Activated T-helper 9 cell treated with anti-CD3 and anti-CD28 coated beads, Interleukin-2, amount 50 U/mL, for 16 hours (primary cell): Measurements from ENCODE around the gene ABI3BP.

Experiments used
- DNase-seq: peaks from one replicate; pipeline ENCODE4 v3.0.0-alpha.2; 2020; ENCODE audit warnings: low read depth

Gene ABI3BP

DNA sequence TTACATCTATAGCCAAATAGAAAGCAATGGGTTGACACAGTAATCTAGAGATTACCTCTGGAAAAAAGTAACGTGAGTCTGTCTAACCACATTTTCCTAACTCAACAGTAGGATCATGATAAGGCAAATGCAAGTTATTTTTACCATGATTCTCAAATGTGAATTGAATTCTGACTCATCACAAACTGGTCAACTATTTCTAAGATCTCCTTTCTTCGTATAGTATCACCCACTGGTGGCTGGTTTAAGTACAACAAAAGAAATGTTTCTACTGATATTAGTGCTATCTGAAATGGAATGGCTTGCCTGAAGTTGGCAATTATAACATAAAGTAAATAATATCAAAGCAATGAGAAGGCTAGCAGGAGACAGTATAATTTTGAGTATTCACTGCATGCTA is 102.2 kb downstream of the ABI3BP start:
- no peak for DNase-seq

DNA sequence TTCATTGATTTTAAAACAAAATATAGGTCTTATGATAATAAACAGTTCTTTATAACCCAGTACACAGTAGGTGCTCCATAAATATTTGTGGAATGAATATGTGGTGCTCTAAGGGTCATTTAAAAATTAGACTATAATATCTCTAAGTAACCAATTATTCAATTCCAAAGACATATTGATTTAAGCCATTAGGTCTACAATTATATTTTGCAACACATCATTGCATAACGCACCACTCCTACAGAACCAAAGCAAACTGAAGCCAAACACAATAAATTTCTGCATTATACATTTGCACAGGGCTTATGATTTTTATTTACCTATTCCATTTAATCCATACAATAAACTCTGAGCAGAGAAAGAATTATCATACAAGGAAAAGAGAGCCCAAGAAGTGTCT is 104.3 kb downstream of the ABI3BP start:
- DNase-seq = no peak

DNA sequence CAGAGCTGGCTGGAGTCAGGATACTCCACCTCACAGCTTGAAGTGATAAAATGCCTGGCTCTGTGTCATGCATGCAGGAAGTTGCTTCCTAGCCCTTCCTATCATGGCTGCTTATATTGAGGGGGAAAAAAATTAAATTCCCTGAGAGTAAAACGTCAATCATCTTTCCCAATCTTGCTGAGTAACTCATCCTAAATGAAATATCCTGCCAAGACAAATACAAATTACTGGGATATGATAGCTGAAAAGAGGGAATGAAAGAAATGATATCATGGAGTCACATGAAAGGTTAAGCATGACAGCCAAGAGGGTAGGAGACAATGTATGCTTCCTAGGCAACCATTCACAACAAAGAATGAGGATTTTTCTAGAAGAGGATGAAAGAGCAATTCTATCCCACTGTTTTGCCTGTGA is 110.6 kb downstream of the ABI3BP start:
- no peak for DNase-seq

DNA sequence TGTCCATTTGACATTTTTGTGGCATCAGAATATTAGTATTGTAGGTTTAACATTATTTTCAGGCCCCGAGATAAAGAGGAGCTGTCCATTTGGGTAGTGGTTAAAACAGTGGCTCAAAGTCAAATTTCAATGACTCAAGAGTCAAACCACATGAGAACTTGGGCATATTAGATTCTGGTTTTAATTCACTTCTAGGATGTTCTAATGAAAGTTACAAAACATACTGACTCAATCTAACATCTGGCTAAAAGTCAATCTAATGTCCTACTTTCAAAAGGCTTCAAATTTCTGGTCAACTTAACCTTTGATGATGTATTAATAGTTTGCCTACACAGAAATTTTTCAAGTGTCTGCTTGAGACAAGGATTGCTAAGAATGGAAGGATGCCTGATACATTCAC is 112.4 kb downstream of the ABI3BP start:
- DNase-seq = no peak

DNA sequence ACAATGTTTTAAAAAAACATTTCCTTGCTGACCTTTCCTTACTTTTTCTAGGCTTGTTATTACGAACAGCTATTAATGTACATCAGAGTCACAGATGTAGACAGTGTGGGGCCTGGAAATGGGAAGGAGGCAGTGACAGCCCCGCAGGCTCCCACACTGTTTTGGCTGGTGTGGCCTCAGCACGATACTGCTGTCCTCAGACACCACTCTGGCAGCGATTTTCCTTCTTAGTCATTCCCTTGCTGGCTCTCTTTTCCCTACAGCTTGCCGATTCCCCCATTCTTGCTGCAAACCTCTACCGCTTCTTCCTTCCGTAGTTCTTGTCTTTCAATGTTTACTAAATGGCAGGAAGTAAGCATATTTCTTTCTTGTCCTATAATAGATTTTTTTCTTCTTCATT is 113.1 kb downstream of the ABI3BP start:
- DNase-seq = no peak

DNA sequence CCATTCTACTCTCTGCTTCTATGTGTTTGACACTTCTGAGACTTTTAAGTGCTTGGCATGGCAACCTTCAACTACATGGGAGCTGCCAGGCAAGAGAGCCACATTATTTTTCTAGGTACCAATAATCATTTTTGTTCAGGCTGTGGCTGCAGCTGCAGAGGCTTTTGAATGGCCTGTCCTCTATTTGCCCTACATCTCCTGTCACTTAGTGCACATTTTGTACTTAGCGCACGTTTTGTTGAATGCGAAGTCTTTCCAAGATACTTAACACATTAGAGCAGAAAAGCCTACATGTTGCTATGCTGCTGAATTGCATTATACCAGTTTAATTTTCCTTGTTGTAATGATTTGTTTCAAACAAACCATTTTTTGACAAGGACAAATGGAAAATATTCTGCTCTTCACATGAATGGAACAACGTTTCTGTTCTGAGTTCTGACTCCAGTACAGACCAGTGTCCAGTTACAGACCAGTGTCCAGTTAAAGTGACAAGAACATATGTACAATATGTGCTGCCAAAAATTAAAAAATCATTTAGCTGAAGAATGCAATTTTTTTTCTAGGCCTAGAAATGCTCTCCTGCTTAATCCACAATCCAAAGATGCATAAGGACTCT is 113.9 kb downstream of the ABI3BP start:
- DNase-seq = no peak

DNA sequence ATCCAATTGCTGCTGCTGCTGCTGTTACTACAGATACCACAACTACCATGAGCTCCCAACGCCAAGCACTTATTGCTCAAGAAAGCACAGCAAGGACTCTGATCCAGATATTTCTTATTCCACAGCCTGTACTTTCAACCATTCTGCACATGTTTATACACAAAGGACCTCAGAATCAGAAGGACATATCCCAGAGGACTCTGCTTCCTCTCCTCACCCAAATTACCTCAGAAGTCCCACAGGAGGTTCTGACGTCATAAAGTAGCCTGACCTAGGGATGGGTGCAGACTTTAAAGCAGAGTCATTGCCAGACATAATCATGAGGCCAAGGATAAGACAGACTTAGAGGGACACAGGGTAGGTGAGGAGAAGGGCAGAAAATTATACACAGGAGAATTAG is 115.9 kb downstream of the ABI3BP start:
- DNase-seq = no peak

DNA sequence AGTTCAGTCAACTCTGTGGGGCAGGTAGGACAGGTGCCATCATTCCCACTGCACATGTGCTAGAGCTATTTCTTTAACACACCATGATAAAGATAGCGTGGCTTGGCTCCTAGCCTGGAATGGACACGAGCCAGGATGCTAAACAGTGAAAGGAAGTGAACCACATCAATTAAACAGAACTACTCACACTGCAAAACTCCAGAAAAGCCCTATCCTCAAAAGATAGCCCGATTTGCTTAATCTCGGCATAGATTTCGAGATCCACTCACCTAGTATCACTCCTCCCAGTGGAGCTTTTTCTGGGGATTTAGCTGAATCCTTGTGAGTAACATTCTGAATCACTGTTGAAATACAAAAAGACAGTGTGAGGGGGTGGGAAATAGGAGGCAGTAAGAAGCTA is 118.0 kb downstream of the ABI3BP start:
- no peak for DNase-seq

DNA sequence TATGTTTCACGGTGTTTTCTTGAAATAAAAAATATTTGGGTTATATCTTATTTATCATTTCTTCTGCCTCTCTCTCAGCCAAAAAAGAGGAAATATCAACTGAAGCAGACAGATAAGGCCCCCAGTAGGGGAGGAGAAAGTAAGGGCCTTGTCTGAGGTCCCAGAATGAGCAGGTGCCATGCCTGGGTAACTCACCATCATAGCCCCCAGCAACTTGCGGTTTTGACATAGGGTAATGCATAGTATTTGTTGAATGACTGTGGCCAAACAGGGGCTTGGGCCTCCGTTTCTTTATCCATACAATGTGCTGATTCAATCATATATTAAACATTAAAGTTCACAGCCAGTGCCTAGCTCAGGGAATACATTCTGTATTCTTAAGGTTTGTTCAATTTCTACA is 119.6 kb downstream of the ABI3BP start:
- DNase-seq = no peak

DNA sequence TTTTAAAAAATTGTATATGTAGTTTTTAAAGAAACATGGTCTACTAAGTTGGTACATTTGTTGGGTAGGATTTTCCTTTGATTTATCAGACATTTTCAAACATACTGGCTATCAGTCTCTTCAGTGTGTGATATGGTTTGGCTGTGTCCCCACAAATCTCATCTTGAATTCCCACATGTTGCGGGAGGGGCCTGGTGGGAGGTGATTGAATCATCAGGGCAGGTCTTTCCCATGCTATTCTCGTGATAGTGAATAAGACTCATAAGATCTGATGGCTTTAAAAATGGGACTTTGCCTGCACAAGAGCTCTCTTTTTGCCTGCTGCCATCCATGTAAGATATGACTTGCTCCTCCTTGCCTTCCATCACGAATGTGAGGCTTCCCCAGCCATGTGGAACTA is 121.9 kb downstream of the ABI3BP start:
- no peak for DNase-seq

DNA sequence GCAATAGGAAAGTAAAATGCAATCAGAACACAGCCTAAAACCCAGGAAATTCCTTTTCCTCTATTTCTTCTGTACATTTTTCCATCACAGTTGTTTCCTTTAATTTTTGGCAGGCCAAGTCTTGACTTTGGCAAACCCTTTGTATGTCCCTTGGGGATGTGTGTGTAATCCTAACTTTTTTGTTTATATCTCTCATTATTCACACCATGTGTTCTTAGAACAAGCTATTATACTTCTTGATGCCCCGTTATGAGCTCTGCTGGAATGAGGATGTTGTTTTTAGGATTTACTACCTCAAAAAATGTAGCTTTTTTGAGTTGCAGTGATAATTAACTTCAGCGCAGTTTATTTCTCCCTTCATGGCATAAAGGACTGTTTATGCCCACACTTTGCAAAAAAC is 123.4 kb downstream of the ABI3BP start:
- no peak for DNase-seq

DNA sequence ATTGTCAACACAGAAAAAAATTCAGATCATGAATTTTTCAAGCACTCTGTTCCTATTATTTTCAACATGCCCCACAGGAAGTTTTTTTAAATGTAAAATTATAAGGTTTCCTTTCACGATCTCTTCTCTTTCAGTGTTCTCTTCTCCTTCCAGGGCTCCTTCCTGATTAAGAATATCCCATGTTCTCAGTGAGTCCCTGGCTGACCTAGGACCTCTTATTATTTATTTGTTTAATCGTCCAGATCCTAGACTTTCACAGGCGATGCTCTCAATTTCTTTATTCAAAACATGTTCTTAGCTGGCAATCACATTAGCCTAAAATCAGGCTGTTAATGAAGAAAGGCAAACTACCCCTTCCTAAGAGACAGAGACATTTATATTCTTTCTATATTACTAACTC is 124.3 kb downstream of the ABI3BP start:
- no peak for DNase-seq

DNA sequence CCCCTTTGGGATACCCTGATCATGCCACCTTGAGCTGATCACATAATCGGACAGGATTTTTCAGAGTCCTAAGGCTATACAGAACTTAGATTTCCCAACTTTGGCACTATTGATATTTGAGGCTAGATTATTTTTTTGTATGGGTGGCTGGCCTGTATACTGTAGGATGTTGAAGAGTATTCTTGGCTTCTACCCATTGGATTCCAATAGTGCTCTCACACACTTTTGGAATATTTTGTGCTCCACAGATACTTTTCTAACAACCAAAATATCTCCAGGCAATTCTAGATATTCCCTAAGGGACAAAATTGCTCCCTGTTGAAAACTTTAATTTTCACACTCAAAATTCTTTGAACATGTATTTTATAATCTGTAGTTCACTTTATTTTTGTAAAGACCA is 125.1 kb downstream of the ABI3BP start:
- no peak for DNase-seq

DNA sequence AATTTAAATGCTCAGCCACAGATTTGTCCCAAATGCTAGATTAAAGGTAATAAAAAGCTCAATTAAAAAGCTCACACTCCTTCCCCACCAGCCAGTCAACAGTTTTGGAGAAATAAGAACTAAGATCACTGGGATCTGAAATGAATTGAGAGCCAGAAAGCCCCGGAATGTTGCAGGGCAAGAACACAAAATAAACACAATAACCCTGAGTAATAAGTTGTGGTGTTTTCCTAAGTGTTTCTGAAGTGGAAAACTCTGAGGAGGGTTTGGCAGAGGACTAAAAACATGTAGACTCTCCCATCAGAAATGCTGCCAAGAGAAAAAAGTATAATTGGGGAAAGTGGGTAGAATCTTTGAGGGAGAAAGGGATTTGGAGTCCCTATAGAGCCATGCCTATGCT is 127.8 kb downstream of the ABI3BP start:
- DNase-seq = no peak

DNA sequence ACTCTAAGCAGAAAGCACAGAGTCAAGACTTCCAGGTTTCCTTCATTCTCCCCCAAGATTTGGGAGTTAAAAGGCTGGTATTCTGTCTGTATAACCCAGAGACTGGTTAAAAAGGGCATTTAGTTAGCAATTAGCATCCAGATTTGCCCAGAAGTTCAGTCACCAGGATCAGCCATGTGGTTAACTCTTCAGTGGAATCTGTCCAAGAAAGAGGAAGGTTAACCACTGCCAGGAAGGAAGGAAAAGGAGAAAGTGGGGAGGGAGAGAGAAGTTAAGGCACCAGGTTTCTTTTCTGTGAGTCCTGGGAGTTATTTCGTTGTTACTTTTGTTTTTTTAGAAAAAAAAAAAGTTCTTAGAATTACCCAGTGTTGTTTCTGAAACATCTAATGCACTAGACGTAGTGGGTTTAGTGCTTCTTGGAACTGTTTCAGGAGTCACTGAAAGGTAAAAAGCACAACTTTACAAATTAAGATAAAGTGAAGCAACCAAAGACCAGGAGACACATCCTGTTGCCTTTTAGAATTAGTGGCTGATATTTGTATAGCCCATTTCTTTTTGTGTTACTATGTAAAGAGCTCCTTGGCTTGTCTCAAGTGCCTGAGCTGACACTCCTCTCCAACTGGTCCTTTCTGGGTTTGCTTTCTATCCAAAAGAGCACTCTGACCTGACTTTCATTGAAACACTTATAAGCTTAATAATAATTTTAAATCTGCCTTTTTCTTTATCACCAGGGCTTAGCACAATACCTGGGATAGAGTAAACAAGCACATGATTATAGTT is 128.6 kb downstream of the ABI3BP start:
- DNase-seq = no peak

DNA sequence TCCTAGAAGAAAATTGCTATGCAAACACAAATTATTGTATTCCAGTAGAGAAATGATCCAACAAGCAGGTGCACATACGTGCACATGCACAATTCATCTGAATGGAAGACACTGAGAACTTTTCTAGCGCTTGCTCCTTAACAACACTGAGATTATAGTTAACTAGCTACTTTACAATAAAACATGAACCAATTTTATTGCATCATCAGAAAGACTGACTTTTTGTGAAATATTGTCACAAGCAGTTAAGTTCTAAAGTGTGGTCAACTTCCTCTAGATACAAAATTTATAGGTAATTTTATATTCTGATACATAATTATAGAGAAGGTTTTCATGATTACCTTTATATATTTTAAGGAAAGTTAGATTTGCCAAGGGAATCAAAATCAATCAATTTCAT is 135.4 kb downstream of the ABI3BP start:
- no peak for DNase-seq

DNA sequence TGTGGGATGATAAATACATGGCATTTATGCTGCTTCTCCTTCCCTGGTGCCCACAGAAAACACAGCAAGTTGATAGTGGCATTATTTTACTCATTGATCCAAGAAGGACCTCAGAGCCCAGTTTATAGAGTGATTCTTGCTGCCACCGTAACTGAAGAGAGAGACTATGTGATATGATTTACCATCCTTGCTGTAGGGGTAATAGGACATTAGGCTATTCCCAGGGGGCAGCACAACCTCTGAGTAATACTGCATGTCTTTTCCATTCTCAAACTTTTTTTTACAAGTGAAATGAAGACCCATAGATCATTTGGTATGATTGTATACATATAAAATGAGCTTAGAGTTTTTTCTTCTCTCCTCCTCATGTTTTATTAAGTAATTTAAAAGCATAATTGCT is 136.4 kb downstream of the ABI3BP start:
- DNase-seq = no peak

DNA sequence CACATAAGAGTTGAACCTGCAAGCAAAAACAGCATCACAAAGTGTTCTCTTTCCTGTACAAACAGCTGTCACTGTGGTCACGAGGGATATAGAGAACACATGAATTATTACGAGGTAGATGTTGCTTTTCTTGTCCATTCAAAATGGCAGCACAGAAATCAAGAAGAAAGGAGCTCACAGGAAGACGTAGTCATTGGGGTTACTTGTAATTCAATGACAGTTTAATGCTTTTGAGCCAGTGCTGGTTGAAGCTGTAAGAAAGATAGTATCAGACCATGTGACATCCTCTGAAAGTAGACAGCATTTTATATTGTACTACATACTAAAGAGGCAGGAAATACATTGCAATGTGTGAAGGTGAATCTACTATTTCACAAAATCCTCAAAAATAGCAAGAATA is 140.4 kb downstream of the ABI3BP start:
- DNase-seq = no peak

DNA sequence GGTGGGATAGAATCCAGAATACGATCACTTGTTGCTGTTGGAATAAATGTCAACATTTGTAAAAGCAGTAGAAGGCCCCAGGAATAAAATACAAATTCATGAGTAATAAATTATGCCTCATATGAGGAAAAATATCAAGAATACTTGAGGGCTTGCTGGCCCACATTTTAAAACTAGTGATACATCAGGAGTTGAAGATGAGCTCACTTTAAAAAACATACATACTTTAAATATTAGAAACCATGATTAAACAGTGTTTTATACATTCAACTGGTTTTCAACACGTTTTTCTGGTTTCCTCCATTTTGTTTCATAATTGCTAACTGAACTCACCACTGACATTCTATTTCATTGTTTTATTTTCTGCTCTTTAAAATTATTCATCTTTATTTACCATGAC is 142.5 kb downstream of the ABI3BP start:
- DNase-seq = no peak

DNA sequence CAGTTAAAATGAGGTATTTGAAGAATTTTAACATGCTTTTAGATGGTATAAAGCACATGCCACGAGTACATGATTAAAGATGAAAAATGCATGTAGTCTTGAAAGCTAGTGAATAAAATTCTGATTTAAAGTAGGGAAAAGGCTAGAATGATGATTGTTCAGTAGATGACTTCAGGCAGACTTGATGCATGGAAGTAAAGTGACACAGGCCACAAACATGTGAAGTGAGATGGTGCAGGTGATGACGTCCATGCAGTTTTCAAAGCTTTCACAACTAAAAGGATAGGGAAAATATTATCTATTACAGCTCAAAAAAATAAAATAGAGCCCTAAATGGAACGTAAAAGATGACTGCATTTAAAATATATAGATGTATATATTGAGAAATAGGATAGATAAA is 143.1 kb downstream of the ABI3BP start:
- DNase-seq = no peak

DNA sequence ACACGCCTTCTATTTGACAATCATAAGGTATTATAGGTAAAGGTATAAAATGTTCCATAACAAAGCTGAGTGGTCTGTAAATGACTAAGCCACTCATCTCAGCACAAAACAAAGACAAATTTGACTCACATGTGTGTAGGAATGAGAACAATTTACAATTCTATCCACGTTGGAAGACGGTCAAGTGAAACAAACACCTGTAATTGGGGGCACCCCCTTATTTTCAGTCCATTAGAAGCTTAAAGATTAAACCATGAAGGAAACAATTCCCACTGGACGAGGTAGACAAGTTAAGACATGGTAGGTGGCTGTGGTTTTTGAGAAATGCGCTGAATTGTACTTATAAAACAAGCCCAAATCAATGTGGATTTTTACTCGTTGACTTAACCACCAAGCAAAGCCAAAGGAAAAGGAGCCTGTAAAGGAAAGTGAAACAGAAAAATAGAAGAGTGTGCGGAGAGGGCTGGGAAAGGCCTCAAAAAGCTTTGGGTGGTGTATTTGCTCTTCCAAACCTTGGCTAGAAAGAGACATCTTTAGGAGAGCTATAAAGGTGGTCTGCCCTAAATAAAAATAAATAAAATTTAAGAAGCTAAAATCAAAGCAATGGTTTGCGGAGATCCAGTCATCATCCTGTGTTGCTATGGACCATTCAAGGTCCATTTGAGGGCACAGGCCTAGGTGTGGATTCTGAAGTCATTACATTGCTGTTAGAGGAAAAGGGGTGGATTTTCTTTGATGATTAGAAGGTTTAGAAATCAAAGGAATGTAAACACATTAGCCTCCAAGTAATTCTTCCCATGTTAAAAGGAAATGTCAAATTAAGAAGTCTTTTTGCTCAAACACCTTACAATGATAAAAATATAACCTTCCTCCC is 148.9 kb downstream of the ABI3BP start:
- DNase-seq = no peak

DNA sequence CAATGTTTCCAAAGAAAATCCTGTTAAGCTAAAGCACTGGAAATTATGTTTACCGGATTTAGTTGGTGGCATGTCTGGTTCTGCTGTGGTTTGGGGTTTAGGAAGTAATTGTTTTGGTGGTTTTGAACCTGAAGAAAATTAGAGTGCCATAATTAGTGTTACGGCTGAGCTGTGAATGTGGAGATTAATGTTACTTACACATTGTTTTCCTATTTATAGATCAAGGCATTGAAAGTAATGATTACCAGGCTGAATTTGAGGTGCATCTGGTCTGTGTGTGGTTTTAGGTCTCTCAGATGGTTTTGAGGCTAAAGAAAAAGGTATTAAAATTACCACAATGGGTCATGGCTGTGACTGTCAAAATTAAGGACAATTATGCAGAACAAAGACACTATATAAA is 155.1 kb downstream of the ABI3BP start:
- DNase-seq = no peak

DNA sequence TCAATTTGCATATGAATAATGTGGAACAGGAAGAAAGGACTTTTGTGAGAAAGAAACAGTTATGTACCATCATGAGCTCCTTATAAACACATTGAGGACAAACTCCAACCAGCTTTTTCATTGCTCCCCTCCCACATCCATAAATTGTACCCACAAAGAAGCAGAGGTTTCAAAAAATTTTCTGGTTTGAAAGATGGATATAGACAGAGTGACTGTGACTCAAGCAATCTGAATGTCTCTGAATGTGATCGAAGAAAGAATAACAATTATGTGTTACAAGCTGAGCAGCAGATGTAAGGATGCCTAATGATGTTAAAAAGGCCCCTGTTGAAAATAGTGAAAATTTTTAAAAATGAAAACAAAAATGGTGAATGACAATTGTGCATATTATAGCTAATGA is 156.6 kb downstream of the ABI3BP start:
- no peak for DNase-seq
